Panc1 (cell line): ENCODE results near the gene LETM1. TPM values are rescaled to one million over a fixed set of nuclear protein-coding genes. Genes with fewer than 3 reads are reported as not detected.

ENCODE experiments used
- ATAC-seq: fragments of 200-7000 bp; cut with Tn5 transposase; 2 replicates; pipeline ENCODE4 v1.9.1; 2020; ENCODE audit warnings: mild to moderate bottlenecking, moderate library complexity
- BruUV-seq: library from RNA; stranded (reverse); fragments of 400-500 nt; replicated peaks from 2 replicates; lab custom pipeline; 2021; lab: Mats Ljungman, UMichigan
- CTCF ChIA-PET: fragments of 300-600 bp; sonication (Branson Sonifier 250); formaldehyde crosslinking; loops from one replicate; lab custom pipeline; 2022; ENCODE audit warnings: antibody characterized with exemption; lab: Charles Lee
- POLR2A ChIA-PET: fragments of 300-600 bp; sonication (Branson Sonifier 250); formaldehyde crosslinking; loops from one replicate; lab custom pipeline; 2022; ENCODE audit warnings: antibody characterized with exemption; lab: Charles Lee
- DNase-seq: peaks from one replicate; pipeline ENCODE4 v3.0.0-alpha.2; 2010; ENCODE audit warnings: low read depth, low spot score
- H3K27ac ChIP-seq: 2 replicates; pipeline ENCODE4 v1.5.1; 2011; ENCODE audit warnings: mild to moderate bottlenecking, low read length, inconsistent platforms
- H3K27me3 ChIP-seq: fragments of 200-500 bp; sonication (Bioruptor generic); 2 replicates; pipeline ENCODE4 v1.6.0; 2014; ENCODE audit warnings: low read length, inconsistent platforms; ENCODE audit not compliant: control insufficient read depth, insufficient read depth
- H3K36me3 ChIP-seq: fragments of 200-500 bp; sonication (Bioruptor generic); 2 replicates; pipeline ENCODE4 v1.5.1; 2014; ENCODE audit warnings: inconsistent platforms, mild to moderate bottlenecking, low read length, moderate library complexity; ENCODE audit not compliant: control insufficient read depth, insufficient read depth
- H3K4me1 ChIP-seq: 2 replicates; pipeline ENCODE4 v1.5.1; 2011; ENCODE audit warnings: inconsistent platforms, mild to moderate bottlenecking, low read length, moderate library complexity; ENCODE audit not compliant: control insufficient read depth, insufficient read depth
- H3K4me3 ChIP-seq, 2 experiments: 2 replicates each; pipeline ENCODE4 v1.5.1; 2011 to 2012; ENCODE audit warnings: low read depth in 2 of 2, low read length in 2 of 2, mild to moderate bottlenecking in 2 of 2, inconsistent platforms in 1 of 2, moderate library complexity in 1 of 2
- H3K9me3 ChIP-seq: fragments of 200-500 bp; sonication (Bioruptor generic); 2 replicates; pipeline ENCODE4 v1.5.1; 2014; ENCODE audit warnings: low read depth, mild to moderate bottlenecking, inconsistent platforms, low read length, moderate library complexity; ENCODE audit not compliant: control insufficient read depth, insufficient read depth
- POLR2AphosphoS5 ChIP-seq: IDR thresholded peaks from 2 replicates; pipeline ENCODE4 v1.6.1; 2012; ENCODE audit warnings: mild to moderate bottlenecking, low read depth, low read length, moderate library complexity
- SIN3A ChIP-seq: IDR thresholded peaks from 2 replicates; pipeline ENCODE4 v1.6.1; 2012; ENCODE audit warnings: low read depth, mild to moderate bottlenecking, low read length, moderate library complexity, borderline replicate concordance; ENCODE audit not compliant: insufficient read depth
- TCF7L2 ChIP-seq: IDR thresholded peaks from 2 replicates; pipeline ENCODE4 v1.6.1; 2011; ENCODE audit warnings: mild to moderate bottlenecking, low read depth, low read length, inconsistent platforms
- in situ Hi-C: cut with HindIII; loops from 2 replicates; pipeline ENCODE4 v1.10.0; 2016; ENCODE audit warnings: low sequenced_read_pairs, low pct_unique_long_range_greater_than_20kb
- intact Hi-C: fragments of 100-400 bp; cut with micrococcal nuclease; formaldehyde crosslinking; loops from one replicate; pipeline ENCODE4 v1.10.0; 2022; ENCODE audit not compliant: unreplicated experiment
- total RNA-seq: library from RNA; stranded (reverse); gene quantifications from one replicate; pipeline ENCODE4 v1.2.1, GENCODE V29; 2021; ENCODE audit not compliant: unreplicated experiment
- TF ChIP-seq, protein P1 (sequence below): fragments of 450-650 bp; IDR thresholded peaks from 2 replicates; pipeline ENCODE4 v1.5.1; 2017; ENCODE audit warnings: mild to moderate bottlenecking
- TF ChIP-seq, protein P2 (sequence below), 2 experiments: IDR thresholded peaks; 2 replicates each; pipeline ENCODE4 v1.6.1; 2011 to 2012; ENCODE audit warnings: low read depth in 2 of 2, control low read depth in 1 of 2, low read length in 1 of 2, mild to moderate bottlenecking in 1 of 2, moderate library complexity in 1 of 2; ENCODE audit not compliant: insufficient read depth in 1 of 2

Gene LETM1
- total RNA-seq, 1 experiment from 2014 or later: 67.6 TPM

DNA sequence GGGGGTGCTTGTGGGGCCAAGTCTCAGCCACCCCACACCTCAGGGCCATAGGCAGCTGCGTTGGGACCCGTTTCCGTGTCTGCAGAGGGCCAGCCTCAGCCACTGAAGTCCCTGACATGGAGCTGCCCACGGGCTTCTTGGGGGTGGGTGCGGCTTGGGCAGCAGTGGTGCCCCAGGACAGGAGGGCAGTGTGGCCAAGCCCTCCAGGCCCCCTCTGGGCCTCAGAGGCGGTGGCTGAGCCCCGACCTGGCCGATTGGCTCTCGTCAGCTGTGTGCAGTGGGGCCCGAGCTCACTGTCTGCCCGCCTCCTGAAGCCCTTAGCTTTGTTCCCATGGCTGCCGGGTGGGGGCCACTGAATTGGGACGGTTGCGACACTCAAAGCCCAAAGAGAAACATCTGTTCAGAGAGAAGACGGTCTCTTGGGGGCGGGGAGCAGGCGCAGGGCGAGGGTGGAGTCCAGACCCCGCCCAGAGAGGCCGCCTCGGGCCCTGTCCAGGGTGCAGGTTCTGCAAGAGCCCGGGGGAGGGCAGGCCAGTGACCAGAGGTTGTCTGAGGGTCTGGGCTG is 53.7 kb downstream of the LETM1 start:
- CTCF ChIA-PET: no interaction called here
- Histone ChIP-seq H3K4me1 (no peaks in the 10 kb centered on the region), H3K9me3 (no peaks in the 10 kb centered on the region), H3K4me3 (no peak overlapping the region), H3K27me3 (no peaks in the 10 kb centered on the region), H3K36me3 (no peaks in the 10 kb centered on the region), H3K27ac (no peak overlapping the region)
- in situ Hi-C loops: no loop called here
- POLR2A ChIA-PET: no interaction called here
- no peak for ATAC-seq
- BruUV-seq: no TSS peak
- DNase-seq: no peak
- TF ChIP-seq SIN3A: no peak
- TF ChIP-seq TCF7L2: no peak
- TF ChIP-seq, protein P1, sequence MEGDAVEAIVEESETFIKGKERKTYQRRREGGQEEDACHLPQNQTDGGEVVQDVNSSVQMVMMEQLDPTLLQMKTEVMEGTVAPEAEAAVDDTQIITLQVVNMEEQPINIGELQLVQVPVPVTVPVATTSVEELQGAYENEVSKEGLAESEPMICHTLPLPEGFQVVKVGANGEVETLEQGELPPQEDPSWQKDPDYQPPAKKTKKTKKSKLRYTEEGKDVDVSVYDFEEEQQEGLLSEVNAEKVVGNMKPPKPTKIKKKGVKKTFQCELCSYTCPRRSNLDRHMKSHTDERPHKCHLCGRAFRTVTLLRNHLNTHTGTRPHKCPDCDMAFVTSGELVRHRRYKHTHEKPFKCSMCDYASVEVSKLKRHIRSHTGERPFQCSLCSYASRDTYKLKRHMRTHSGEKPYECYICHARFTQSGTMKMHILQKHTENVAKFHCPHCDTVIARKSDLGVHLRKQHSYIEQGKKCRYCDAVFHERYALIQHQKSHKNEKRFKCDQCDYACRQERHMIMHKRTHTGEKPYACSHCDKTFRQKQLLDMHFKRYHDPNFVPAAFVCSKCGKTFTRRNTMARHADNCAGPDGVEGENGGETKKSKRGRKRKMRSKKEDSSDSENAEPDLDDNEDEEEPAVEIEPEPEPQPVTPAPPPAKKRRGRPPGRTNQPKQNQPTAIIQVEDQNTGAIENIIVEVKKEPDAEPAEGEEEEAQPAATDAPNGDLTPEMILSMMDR: no peak
- no peak for TF ChIP-seq POLR2AphosphoS5
- TF ChIP-seq, protein P2, sequence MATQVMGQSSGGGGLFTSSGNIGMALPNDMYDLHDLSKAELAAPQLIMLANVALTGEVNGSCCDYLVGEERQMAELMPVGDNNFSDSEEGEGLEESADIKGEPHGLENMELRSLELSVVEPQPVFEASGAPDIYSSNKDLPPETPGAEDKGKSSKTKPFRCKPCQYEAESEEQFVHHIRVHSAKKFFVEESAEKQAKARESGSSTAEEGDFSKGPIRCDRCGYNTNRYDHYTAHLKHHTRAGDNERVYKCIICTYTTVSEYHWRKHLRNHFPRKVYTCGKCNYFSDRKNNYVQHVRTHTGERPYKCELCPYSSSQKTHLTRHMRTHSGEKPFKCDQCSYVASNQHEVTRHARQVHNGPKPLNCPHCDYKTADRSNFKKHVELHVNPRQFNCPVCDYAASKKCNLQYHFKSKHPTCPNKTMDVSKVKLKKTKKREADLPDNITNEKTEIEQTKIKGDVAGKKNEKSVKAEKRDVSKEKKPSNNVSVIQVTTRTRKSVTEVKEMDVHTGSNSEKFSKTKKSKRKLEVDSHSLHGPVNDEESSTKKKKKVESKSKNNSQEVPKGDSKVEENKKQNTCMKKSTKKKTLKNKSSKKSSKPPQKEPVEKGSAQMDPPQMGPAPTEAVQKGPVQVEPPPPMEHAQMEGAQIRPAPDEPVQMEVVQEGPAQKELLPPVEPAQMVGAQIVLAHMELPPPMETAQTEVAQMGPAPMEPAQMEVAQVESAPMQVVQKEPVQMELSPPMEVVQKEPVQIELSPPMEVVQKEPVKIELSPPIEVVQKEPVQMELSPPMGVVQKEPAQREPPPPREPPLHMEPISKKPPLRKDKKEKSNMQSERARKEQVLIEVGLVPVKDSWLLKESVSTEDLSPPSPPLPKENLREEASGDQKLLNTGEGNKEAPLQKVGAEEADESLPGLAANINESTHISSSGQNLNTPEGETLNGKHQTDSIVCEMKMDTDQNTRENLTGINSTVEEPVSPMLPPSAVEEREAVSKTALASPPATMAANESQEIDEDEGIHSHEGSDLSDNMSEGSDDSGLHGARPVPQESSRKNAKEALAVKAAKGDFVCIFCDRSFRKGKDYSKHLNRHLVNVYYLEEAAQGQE (IDR thresholded peaks at IDR 0.05; ENCODE audit: insufficient read depth in 1 of 2, low read depth in 2 of 2, low read length in 1 of 2): no peak
- intact Hi-C loops: no loop called here

DNA sequence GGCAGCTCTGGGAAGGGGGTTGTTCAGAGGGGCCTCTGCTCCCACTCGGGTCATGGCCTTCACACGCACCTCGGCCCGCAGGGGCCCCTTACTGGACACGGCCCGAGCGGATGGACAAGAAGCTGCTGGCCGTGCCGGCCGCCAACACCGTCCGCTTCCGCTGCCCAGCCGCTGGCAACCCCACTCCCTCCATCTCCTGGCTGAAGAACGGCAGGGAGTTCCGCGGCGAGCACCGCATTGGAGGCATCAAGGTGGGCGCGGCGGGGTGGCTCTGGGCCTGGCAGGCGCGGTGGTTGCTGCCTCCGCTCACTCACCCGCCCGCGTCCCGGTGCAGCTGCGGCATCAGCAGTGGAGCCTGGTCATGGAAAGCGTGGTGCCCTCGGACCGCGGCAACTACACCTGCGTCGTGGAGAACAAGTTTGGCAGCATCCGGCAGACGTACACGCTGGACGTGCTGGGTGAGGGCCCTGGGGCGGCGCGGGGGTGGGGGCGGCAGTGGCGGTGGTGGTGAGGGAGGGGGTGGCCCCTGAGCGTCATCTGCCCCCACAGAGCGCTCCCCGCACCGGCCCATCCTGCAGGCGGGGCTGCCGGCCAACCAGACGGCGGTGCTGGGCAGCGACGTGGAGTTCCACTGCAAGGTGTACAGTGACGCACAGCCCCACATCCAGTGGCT is 54.5 kb downstream of the LETM1 start:
- no peaks in the 10 kb centered on the region for H3K27me3 ChIP-seq
- CTCF ChIA-PET: no interaction called here
- no peaks in the 10 kb centered on the region for H3K4me1 ChIP-seq
- no peak overlapping the region for H3K4me3 ChIP-seq
- DNase-seq: no peak
- POLR2A ChIA-PET: no interaction called here
- TF ChIP-seq, protein P1: no peak
- TF ChIP-seq TCF7L2 (no peak), SIN3A (no peak), POLR2AphosphoS5 (no peak)
- TF ChIP-seq, protein P2 (IDR thresholded peaks at IDR 0.05; ENCODE audit: insufficient read depth in 1 of 2, low read depth in 2 of 2, low read length in 1 of 2): no peak
- H3K9me3 ChIP-seq: no peaks in the 10 kb centered on the region
- intact Hi-C loops: no loop called here
- no peak for ATAC-seq
- in situ Hi-C loops: no loop called here
- no TSS peak for BruUV-seq
- H3K36me3 ChIP-seq: no peaks in the 10 kb centered on the region
- no peak overlapping the region for H3K27ac ChIP-seq
